OCI-LY3 (cell line): ENCODE data around the gene TAMALIN.

Experiments
- H2AFZ ChIP-seq: fragments of 200-600, 300-600 bp; shearing (Covaris generic); 2 replicates; pipeline ENCODE4 v1.6.0; 2014; ENCODE audit warnings: antibody characterized with exemption, low read depth, low read length
- H3K27ac ChIP-seq: fragments of 200-600, 300-600 bp; sonication (generic); 2 replicates; pipeline ENCODE4 v1.5.1; 2014; ENCODE audit warnings: mild to moderate bottlenecking, low read length, moderate library complexity, mixed read lengths
- H3K27me3 ChIP-seq: fragments of 200-600, 300-600 bp; sonication (generic); 2 replicates; pipeline ENCODE4 v1.6.1; 2014; ENCODE audit warnings: low read depth, low read length, mixed read lengths
- H3K36me3 ChIP-seq: fragments of 200-600, 300-600 bp; sonication (generic); replicated peaks from 2 replicates; pipeline ENCODE3; 2014; ENCODE audit warnings: low read depth, low read length, mixed read lengths
- H3K4me1 ChIP-seq: fragments of 300-600, 200-600 bp; sonication (generic); 2 replicates; pipeline ENCODE4 v1.6.1; 2014; ENCODE audit warnings: low read length, mixed read lengths
- H3K4me2 ChIP-seq: fragments of 200-600, 300-600 bp; sonication (generic); 2 replicates; pipeline ENCODE4 v1.6.1; 2014; ENCODE audit warnings: low read length, mixed read lengths
- H3K4me3 ChIP-seq: fragments of 300-600, 200-600 bp; sonication (generic); 2 replicates; pipeline ENCODE4 v1.5.1; 2014; ENCODE audit warnings: antibody characterized with exemption, mild to moderate bottlenecking, low read length, moderate library complexity
- H3K79me2 ChIP-seq: fragments of 300-600, 200-600 bp; shearing (Covaris generic); 2 replicates; pipeline ENCODE4 v1.6.1; 2014; ENCODE audit warnings: mild to moderate bottlenecking, low read length, mixed read lengths
- H3K9ac ChIP-seq: fragments of 300-600, 200-600 bp; shearing (Covaris generic); 2 replicates; pipeline ENCODE4 v1.6.0; 2014; ENCODE audit warnings: mild to moderate bottlenecking, low read length, moderate library complexity
- H3K9me3 ChIP-seq: fragments of 200-600, 300-600 bp; shearing (Covaris generic); 2 replicates; pipeline ENCODE4 v1.6.1; 2014; ENCODE audit warnings: low read length, mixed read lengths; ENCODE audit not compliant: insufficient read depth
- H4K20me1 ChIP-seq: fragments of 200-600, 300-600 bp; sonication (generic); 2 replicates; pipeline ENCODE4 v1.6.1; 2016; ENCODE audit warnings: low read length, mixed read lengths; ENCODE audit not compliant: insufficient read depth
- CTCF ChIP-seq: fragments of 200-600, 300-600 bp; sonication (generic); IDR thresholded peaks from 2 replicates; pipeline ENCODE4 v1.5.1; 2014; ENCODE audit warnings: antibody characterized with exemption, low read length, low read depth
- EZH2phosphoT487 ChIP-seq: fragments of 200-600 bp; shearing (Covaris generic); IDR thresholded peaks from 2 replicates; pipeline ENCODE4 v1.6.1; 2018; ENCODE audit warnings: antibody characterized with exemption, mixed run types, low read depth

TAMALIN gene

GRCh38 chr12:51997136-51997535, 9.6 kb upstream of the TAMALIN start:
- no peaks in the 10 kb centered on the region for H3K9me3 ChIP-seq
- no peak overlapping the region for H3K9ac ChIP-seq
- H3K4me1 ChIP-seq, result peaks cover 3% of the 10 kb centered on the region
- no peaks in the 10 kb centered on the region for H3K79me2 ChIP-seq
- no peak overlapping the region for H2AFZ ChIP-seq
- TF ChIP-seq CTCF, result no peak
- TF ChIP-seq EZH2phosphoT487, result no peak
- no peak overlapping the region for H3K27ac ChIP-seq
- H3K4me2 ChIP-seq, result no peak overlapping the region
- no peaks in the 10 kb centered on the region for H4K20me1 ChIP-seq
- H3K36me3 ChIP-seq, result no peaks in the 10 kb centered on the region
- H3K27me3 ChIP-seq, result no peaks in the 10 kb centered on the region
- no peak overlapping the region for H3K4me3 ChIP-seq

GRCh38 chr12:52003016-52003550, 3.7 kb upstream of the TAMALIN start:
- Histone ChIP-seq H3K27me3 (peaks cover 26% of the 10 kb centered on the region), H3K4me3 (no peak overlapping the region), H2AFZ (no peak overlapping the region), H3K27ac (no peak overlapping the region), H3K4me1 (peaks cover 27% of the 10 kb centered on the region), H3K79me2 (no peaks in the 10 kb centered on the region), H3K4me2 (no peak overlapping the region), H3K9me3 (no peaks in the 10 kb centered on the region), H3K36me3 (no peaks in the 10 kb centered on the region), H3K9ac (no peak overlapping the region), H4K20me1 (no peaks in the 10 kb centered on the region)
- TF ChIP-seq CTCF, result no peak
- TF ChIP-seq EZH2phosphoT487, result no peak

GRCh38 chr12:52003591-52003990, 3.2 kb upstream of the TAMALIN start:
- TF ChIP-seq EZH2phosphoT487 (no peak), CTCF (no peak)
- Histone ChIP-seq H4K20me1 (no peaks in the 10 kb centered on the region), H3K27ac (no peak overlapping the region)

GRCh38 chr12:52004042-52004648, 2.6 kb upstream of the TAMALIN start:
- no peak overlapping the region for H2AFZ ChIP-seq
- no peak overlapping the region for H3K4me3 ChIP-seq
- no peaks in the 10 kb centered on the region for H3K79me2 ChIP-seq
- H4K20me1 ChIP-seq, result no peaks in the 10 kb centered on the region
- H3K27me3 ChIP-seq, result peaks cover 27% of the 10 kb centered on the region
- H3K4me2 ChIP-seq, result no peak overlapping the region
- H3K36me3 ChIP-seq, result no peaks in the 10 kb centered on the region
- H3K9ac ChIP-seq, result no peak overlapping the region
- H3K4me1 ChIP-seq, result peaks cover 27% of the 10 kb centered on the region
- no peaks in the 10 kb centered on the region for H3K9me3 ChIP-seq
- no peak for TF ChIP-seq EZH2phosphoT487
- peak; percentile 94 for TF ChIP-seq CTCF
- no peak overlapping the region for H3K27ac ChIP-seq

More at GRCh38 chr12:52003591-52003990, 3.2 kb upstream of the TAMALIN start:
- no peaks in the 10 kb centered on the region for H3K9me3 ChIP-seq
- no peaks in the 10 kb centered on the region for H3K79me2 ChIP-seq
- H3K36me3 ChIP-seq, result no peaks in the 10 kb centered on the region
- no peak overlapping the region for H3K4me3 ChIP-seq
- peaks cover 27% of the 10 kb centered on the region for H3K27me3 ChIP-seq
- peaks cover 27% of the 10 kb centered on the region for H3K4me1 ChIP-seq
- no peak overlapping the region for H3K4me2 ChIP-seq
- no peak overlapping the region for H2AFZ ChIP-seq
- H3K9ac ChIP-seq, result no peak overlapping the region
